DND-41 (cell line): Measurements from ENCODE around the gene LCT.

Source experiments
- CTCF ChIP-seq: IDR thresholded peaks from 2 replicates; pipeline ENCODE4 v1.5.1; 2012; ENCODE audit warnings: borderline replicate concordance, low read length, moderate library complexity, mild to moderate bottlenecking; ENCODE audit not compliant: poor library complexity, severe bottlenecking; ENCODE audit errors: extremely low read depth
- EZH2 ChIP-seq: IDR thresholded peaks from 3 replicates; pipeline ENCODE4 v1.6.1; 2012; ENCODE audit warnings: borderline replicate concordance, low read depth, mild to moderate bottlenecking, moderate library complexity, low read length, inconsistent platforms; ENCODE audit not compliant: severe bottlenecking

- TF ChIP-seq CTCF: no peak
- no peak for TF ChIP-seq EZH2
Measured at GRCh38 chr2:135755573-135755972, 81.4 kb downstream of the LCT start.
